GM13977 (cell line): ENCODE results near the gene UPK1B.

Experiments used
- DNase-seq: peaks from one replicate; pipeline ENCODE4 v3.0.0; 2012; ENCODE audit warnings: low spot score
- CTCF ChIP-seq: IDR thresholded peaks from 2 replicates; pipeline ENCODE4 v1.5.1; 2012; ENCODE audit warnings: mild to moderate bottlenecking, control low read depth; ENCODE audit not compliant: insufficient read depth; ENCODE audit errors: extremely low read depth, missing control alignments
- in situ Hi-C: fragments of 300-500 bp; cut with MboI; formaldehyde crosslinking; loops from one replicate; pipeline ENCODE4 v1.12.0; 2022; ENCODE audit warnings: low sequenced_read_pairs, low pct_unique_long_range_greater_than_20kb, mixed read lengths, inconsistent platforms; ENCODE audit not compliant: unreplicated experiment

The UPK1B gene

GRCh38 chr3:119176778-119177177 lies 3.4 kb downstream of the UPK1B start:
- DNase-seq = no peak
- no peak for TF ChIP-seq CTCF
- in situ Hi-C loops = no loop called here

- DNase-seq = no peak
- in situ Hi-C loops = no loop called here
- no peak for TF ChIP-seq CTCF
These were observed 3.9 kb downstream of the UPK1B start for GRCh38 chr3:119177321-119177720.

GRCh38 chr3:119181765-119182164 lies 8.4 kb downstream of the UPK1B start:
- no peak for DNase-seq
- in situ Hi-C loops = no loop called here
- no peak for TF ChIP-seq CTCF

- in situ Hi-C loops = no loop called here
- DNase-seq = no peak
- TF ChIP-seq CTCF = no peak
These were observed 10.7 kb downstream of the UPK1B start for GRCh38 chr3:119184111-119184510.

- in situ Hi-C loops = no loop called here
- TF ChIP-seq CTCF = no peak
- DNase-seq = no peak
These were observed 11.6 kb downstream of the UPK1B start for GRCh38 chr3:119184796-119185570.

- in situ Hi-C loops = no loop called here
- TF ChIP-seq CTCF = no peak
- no peak for DNase-seq
These were observed 13.9 kb downstream of the UPK1B start for GRCh38 chr3:119187266-119187665.
